ENCODE results near the gene IVD.

Gene IVD

DNA sequence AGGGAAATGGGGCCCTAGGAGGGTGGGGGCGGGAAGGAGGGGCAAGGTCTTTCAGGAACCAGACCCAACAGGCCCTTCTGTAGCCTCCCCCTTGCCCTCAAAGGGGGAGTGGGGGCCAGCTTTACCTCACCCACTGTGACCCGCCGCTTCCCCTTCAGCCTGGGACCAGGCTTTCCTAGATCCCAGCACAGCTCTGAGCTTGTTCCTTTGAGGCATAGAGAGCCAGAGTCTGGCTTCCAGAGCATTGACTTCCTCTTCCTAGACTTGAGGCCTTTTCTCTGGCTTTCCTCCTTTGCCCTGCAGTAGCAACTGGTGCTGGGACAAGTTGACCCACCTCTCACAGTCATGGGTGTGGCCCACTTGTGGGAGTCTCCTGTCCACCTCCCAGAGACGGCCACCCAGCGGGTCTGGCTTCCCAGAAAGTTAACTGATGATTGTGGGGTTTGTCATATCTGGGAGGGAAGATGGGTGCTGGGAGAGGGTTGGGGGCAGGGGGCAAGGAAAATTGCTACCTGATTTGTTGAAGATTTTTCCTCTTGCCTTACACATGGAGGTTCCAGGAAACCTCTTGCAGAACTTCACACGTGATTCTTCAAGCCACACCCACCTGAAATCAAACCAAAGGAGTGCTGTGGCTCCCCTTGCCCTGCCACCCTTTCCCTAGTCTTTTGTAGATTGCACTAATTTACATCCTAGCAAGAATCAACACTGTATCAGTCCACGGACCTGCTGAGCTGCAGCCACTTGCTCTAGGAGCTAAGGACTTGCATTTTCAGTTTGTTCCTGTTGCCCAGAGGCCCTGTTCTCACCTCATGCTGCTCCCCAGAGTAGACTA is 61.0 kb downstream of the IVD start:
- no peak for DNase-seq (ENCODE audit: low read depth)
- TF ChIP-seq CTCF (conservative IDR thresholded peaks at IDR 0.05; ENCODE audit: low read depth, low read length): no peak
- H3K4me3 ChIP-seq (ENCODE audit: low read length): no peak overlapping the region

DNA sequence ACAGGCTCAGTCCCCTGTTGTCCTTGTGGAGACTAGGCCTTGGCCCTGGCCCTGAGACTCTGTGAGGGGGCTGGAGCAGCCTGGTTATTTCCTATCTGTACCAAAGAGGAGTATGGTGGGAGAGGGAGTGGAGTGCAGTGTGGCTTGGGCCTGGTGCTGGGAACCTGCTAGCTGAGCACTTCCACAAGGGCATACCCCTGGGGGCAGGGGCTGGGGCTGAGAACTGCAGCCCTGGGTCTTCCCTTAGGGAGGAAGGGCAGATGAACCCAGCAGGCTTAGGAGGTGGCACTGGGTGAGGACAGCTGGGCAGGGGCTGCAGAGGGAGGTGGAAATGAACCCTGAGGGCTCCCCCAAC is 61.6 kb downstream of the IVD start:
- H3K4me3 ChIP-seq (ENCODE audit: low read length): no peak overlapping the region
- no peak for DNase-seq (ENCODE audit: low read depth)
- no peak for TF ChIP-seq CTCF (conservative IDR thresholded peaks at IDR 0.05; ENCODE audit: low read depth, low read length)

DNA sequence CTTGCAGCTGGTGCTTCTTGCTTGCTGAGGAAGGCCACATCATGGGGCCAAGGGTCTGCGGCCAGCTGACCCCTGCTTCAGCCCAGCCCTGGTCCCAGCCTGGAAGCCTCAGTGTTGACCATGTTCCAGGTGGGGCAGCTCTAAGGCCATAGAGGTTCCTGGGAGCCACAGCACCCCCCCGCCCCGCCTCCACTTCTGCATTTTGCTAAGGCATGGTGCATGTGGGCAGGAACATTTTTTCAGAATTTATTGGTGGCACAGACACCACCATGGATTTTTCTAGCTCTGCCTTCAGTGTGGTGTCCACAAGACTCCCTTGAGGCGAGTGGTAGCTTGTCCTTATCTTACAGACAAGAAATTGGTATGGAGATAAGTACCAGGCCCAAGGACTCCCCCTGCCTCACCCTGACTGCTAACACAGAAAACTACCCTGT is 63.3 kb downstream of the IVD start:
- H3K4me3 ChIP-seq (ENCODE audit: low read length): no peak overlapping the region
- no peak for DNase-seq (ENCODE audit: low read depth)
- TF ChIP-seq CTCF (conservative IDR thresholded peaks at IDR 0.05; ENCODE audit: low read depth, low read length): no peak

DNA sequence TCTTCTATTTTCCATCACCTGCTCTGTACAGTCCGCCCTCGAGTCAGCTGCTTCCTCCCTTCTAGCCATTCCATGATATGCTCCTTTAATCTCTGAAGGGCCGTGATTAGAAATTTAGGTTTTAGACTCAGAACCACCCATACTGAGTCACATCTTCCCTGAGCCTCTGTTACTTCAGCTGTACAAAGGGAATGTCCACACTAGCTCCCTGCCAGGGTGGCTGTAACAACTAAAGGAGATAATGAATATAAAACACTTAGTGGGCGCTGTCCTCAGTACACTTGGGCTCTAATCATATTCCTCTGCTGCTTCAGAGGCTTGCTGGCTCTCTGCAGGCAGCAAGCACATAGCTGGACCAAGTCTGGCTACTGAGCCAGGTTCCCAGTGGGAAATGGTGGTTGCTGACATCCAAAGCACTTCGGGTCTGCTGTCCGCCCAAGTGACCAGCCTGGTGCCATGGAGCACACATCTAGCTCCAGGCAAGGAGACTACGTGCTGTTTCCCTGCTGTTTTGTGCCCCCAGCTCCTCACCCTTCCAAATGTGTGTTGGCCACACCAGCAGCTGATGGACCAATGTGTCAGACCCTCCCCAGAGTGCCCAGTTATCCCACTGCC is 64.3 kb downstream of the IVD start:
- no peak overlapping the region for H3K4me3 ChIP-seq (ENCODE audit: low read length)

DNA sequence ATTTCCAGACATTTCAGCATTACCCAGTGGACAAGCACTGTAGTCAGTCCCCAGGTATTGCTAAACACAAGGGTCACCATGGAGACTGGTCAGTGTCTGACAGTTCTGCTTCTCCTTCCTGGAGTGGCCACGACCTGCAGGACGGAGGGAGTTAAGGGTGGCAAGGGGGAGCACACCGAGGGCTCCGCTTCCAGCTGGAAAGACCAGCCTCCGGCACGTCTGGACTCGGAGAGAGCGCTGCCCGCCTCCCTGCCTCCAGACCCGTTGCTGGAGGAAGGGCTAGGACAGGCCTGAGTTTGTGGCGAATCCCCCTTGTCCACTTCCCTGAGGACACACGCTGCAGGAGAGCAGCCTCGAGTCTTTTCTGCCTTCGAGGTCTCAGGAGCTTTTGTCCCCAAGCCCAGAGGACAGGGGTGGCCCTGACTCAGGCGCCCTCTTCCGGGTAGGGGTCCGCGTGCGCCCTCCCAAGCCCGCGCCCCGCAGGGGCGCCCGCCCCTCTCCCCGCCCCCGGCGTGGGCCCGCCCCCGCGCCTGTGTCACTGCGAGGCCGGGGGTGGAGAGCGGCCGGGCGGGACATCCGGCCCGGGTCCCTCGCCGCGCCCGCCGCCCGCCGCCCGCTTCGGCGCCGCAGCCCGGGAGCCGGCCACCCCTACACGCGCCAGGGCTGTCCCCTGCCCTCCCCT is 65.0 kb downstream of the IVD start, which contains the start of gene CHST14:
TSS of gene CHST14 (plus strand) at position 562 of the 682 bp plus-strand sequence. CDS start 230 bp downstream, outside the sequence.
- H3K4me3 ChIP-seq (ENCODE audit: low read length): peak within 1 kb of the TSS; percentile 63
- no peak for DNase-seq (ENCODE audit: low read depth)
- no peak for TF ChIP-seq CTCF (conservative IDR thresholded peaks at IDR 0.05; ENCODE audit: low read depth, low read length)

More for the DNA sequence above, 64.3 kb downstream of the IVD start:
- no peak for DNase-seq (ENCODE audit: low read depth)
- TF ChIP-seq CTCF (conservative IDR thresholded peaks at IDR 0.05; ENCODE audit: low read depth, low read length): no peak

All from retinal pigment epithelial cell (primary cell).